Measurements from ENCODE around the gene PDE6G.

PDE6G gene

GRCh38 chr17:81607431-81607830, 48.9 kb downstream of the PDE6G start:
- no peak overlapping the region for H3K4me3 ChIP-seq (ENCODE audit: low read length)
- no peak overlapping the region for H3K27ac ChIP-seq (ENCODE audit: low read depth, low read length)
- peaks cover 28% of the 10 kb centered on the region for H3K36me3 ChIP-seq (ENCODE audit: control insufficient read depth, insufficient read depth, low read length)
- H3K9ac ChIP-seq (ENCODE audit: low read length), result no peak overlapping the region
- no peaks in the 10 kb centered on the region for H3K4me1 ChIP-seq (ENCODE audit: control insufficient read depth, insufficient read depth, low read length)
- no peaks in the 10 kb centered on the region for H3K27me3 ChIP-seq (ENCODE audit: control insufficient read depth, insufficient read depth, low read length)

GRCh38 chr17:81603846-81604610, 52.3 kb downstream of the PDE6G start:
- H3K36me3 ChIP-seq (ENCODE audit: control insufficient read depth, insufficient read depth, low read length), result peaks cover 24% of the 10 kb centered on the region
- no peak overlapping the region for H3K27ac ChIP-seq (ENCODE audit: low read depth, low read length)
- H3K27me3 ChIP-seq (ENCODE audit: control insufficient read depth, insufficient read depth, low read length), result no peaks in the 10 kb centered on the region
- no peak overlapping the region for H3K9ac ChIP-seq (ENCODE audit: low read length)
- no peak overlapping the region for H3K4me3 ChIP-seq (ENCODE audit: low read length)
- peaks cover 5% of the 10 kb centered on the region for H3K4me1 ChIP-seq (ENCODE audit: control insufficient read depth, insufficient read depth, low read length)

- peaks cover 15% of the 10 kb centered on the region for H3K36me3 ChIP-seq (ENCODE audit: control insufficient read depth, insufficient read depth, low read length)
- H3K27ac ChIP-seq (ENCODE audit: low read depth, low read length), result no peak overlapping the region
- peaks cover 5% of the 10 kb centered on the region for H3K4me1 ChIP-seq (ENCODE audit: control insufficient read depth, insufficient read depth, low read length)
- H3K4me3 ChIP-seq (ENCODE audit: low read length), result no peak overlapping the region
- H3K9ac ChIP-seq (ENCODE audit: low read length), result no peak overlapping the region
- H3K27me3 ChIP-seq (ENCODE audit: control insufficient read depth, insufficient read depth, low read length), result no peaks in the 10 kb centered on the region
Measured at GRCh38 chr17:81601525-81602120, 54.7 kb downstream of the PDE6G start.
